Adrenal gland (tissue), 5 donors: ENCODE results near the gene LCMT1.

Experiments
- POLR2A ChIP-seq, 2 donors: fragments of 450-650 bp; IDR thresholded peaks; one replicate each; pipeline ENCODE4 v1.6.1; 2017; ENCODE audit warnings: antibody characterized with exemption in 2 of 2, mild to moderate bottlenecking in 2 of 2, moderate library complexity in 1 of 2
- TF ChIP-seq, protein P1 (sequence below), 6 experiments: fragments of 450-650 bp in 4 of 6; fragments of 200-600 bp in 2 of 6; sonication (generic) in 1 of 6; IDR thresholded peaks; 1 replicate in 5 of 6; 2 replicates in 1 of 6; pipeline versions ENCODE4 v1.5.1 to v1.8.0; 2016 to 2021; ENCODE audit warnings: antibody characterized with exemption in 6 of 6, mild to moderate bottlenecking in 2 of 6, moderate library complexity in 1 of 6
- donor health status: DM: no; HTN: no; CAD: no.

DNA sequence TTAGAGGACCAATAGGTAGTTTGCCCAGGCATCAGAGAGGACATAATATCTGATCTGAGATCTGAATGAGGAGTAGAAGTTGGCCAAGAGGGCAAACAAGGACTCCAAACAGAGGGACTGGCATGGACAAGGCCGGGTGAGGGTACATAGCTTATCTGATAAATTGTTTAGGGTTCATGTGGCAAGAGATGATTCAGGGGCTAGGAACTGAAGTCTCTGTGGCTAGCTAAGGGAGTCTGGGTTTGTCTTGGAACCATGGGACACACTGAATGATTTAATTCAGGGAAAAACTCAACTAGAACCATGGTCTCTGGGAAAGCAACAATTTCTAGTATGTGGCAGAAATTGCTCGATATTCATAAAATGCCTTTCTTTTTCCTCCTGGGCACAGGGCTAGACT, 101.1 kb downstream of the LCMT1 start:
- no peak for TF ChIP-seq POLR2A (IDR thresholded peaks at IDR 0.05)
- TF ChIP-seq, protein P1, sequence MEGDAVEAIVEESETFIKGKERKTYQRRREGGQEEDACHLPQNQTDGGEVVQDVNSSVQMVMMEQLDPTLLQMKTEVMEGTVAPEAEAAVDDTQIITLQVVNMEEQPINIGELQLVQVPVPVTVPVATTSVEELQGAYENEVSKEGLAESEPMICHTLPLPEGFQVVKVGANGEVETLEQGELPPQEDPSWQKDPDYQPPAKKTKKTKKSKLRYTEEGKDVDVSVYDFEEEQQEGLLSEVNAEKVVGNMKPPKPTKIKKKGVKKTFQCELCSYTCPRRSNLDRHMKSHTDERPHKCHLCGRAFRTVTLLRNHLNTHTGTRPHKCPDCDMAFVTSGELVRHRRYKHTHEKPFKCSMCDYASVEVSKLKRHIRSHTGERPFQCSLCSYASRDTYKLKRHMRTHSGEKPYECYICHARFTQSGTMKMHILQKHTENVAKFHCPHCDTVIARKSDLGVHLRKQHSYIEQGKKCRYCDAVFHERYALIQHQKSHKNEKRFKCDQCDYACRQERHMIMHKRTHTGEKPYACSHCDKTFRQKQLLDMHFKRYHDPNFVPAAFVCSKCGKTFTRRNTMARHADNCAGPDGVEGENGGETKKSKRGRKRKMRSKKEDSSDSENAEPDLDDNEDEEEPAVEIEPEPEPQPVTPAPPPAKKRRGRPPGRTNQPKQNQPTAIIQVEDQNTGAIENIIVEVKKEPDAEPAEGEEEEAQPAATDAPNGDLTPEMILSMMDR (IDR thresholded peaks at IDR 0.05) = no peak
